ENCODE results near the gene SELPLG.
"Not testable (repeated sequence)": the region's sequence is repeated elsewhere in the genome, so short reads cannot be mapped to it uniquely, and the experiment has no call there.

The SELPLG gene

GRCh38 chr12:108576660-108577234 lies 56.9 kb downstream of the SELPLG start:
- no peak overlapping the region for H3K4me3 ChIP-seq
- DNase-seq (ENCODE audit: low read depth, low spot score): no peak
- H3K27ac ChIP-seq: no peak overlapping the region

DNA sequence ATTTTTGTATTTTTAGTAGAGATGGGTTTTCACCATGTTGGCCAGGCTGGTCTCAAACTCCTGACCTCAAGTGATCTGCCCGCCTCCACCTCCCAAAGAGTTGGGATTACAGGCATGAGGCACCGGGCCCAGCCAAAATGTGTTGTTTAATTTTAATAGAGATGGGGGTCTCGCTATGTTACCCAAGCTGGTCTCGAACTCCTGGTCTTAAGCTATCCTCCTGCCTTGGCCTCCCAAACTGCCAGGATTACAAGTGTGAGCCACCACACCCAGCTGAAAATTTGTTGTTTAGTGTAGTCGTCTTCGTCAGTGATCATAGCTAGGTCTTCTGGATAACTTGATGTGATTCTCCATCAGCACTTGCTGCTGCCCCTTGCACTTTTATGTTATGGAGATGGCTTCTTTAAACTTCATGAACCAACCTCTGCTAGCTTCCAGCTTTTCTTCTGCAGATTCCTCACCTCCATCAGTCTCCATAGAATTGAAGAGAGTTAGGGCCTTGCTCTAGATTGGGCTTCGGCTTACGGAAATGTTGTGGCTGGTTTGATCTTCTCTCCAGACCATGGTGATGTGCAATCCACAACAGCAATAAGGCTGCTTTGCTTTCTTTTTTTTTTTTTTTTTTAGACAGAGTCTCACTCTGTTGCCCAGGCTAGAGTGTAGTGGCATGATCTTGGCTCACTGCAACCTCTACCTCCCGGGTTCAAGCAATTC lies 58.3 kb downstream of the SELPLG start:
- Histone ChIP-seq H3K9ac (ENCODE audit: insufficient read length) (no peak overlapping the region), H3K36me3 (ENCODE audit: insufficient read depth, low read length) (no peaks in the 10 kb centered on the region), H3K4me3 (no peak overlapping the region), H3K27ac (no peak overlapping the region), H3K9me3 (ENCODE audit: low read depth, low read length) (no peaks in the 10 kb centered on the region)
- no peak for DNase-seq (ENCODE audit: low read depth, low spot score)
- TF ChIP-seq EZH2 (IDR thresholded peaks at IDR 0.05) (no peak), POLR2AphosphoS5 (IDR thresholded peaks at IDR 0.05; ENCODE audit: borderline replicate concordance, low read depth, low read length) (no peak), FOXP2 (optimal IDR thresholded peaks at IDR 0.05; ENCODE audit: control extremely low read depth, extremely low read length, insufficient read depth) (no peak)

More at GRCh38 chr12:108576660-108577234, 56.9 kb downstream of the SELPLG start:
- no peaks in the 10 kb centered on the region for H3K9me3 ChIP-seq (ENCODE audit: low read depth, low read length)
- TF ChIP-seq FOXP2 (optimal IDR thresholded peaks at IDR 0.05; ENCODE audit: control extremely low read depth, extremely low read length, insufficient read depth) (no peak), POLR2AphosphoS5 (IDR thresholded peaks at IDR 0.05; ENCODE audit: borderline replicate concordance, low read depth, low read length) (no peak), EZH2 (IDR thresholded peaks at IDR 0.05) (no peak)
- no peak overlapping the region for H3K9ac ChIP-seq (ENCODE audit: insufficient read length)
- H3K36me3 ChIP-seq (ENCODE audit: insufficient read depth, low read length): no peaks in the 10 kb centered on the region

GRCh38 chr12:108574276-108574675 lies 59.4 kb downstream of the SELPLG start:
- not testable (repeated sequence) for H3K9me3 ChIP-seq (ENCODE audit: low read depth, low read length); H3K4me3 ChIP-seq; DNase-seq (ENCODE audit: low read depth, low spot score); H3K9ac ChIP-seq (ENCODE audit: insufficient read length); H3K27ac ChIP-seq; H3K36me3 ChIP-seq (ENCODE audit: insufficient read depth, low read length)

DNA sequence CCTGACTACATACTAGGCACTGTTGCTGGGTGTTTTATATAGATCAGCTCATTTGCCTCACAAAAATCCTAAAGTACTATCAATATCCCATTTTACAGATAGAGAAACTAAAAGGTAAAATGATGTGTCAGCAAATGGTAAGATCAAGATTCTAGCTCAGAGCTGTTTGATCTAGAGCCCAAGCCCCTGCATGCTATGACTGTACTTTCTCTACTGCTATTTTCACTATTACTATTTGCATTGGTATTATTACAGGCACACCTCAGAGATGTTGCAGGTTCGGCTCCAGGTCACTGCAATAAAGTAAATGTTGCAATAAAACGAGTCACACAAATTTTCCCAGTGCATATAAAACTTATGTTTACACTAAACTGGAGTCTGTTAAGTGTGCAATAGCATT lies 60.4 kb downstream of the SELPLG start:
- no peaks in the 10 kb centered on the region for H3K9me3 ChIP-seq (ENCODE audit: low read depth, low read length)
- H3K9ac ChIP-seq (ENCODE audit: insufficient read length): no peak overlapping the region
- no peak overlapping the region for H3K27ac ChIP-seq
- peaks cover 13% of the 10 kb centered on the region for H3K36me3 ChIP-seq (ENCODE audit: insufficient read depth, low read length)
- no peak for DNase-seq (ENCODE audit: low read depth, low spot score)
- no peak for TF ChIP-seq FOXP2 (optimal IDR thresholded peaks at IDR 0.05; ENCODE audit: control extremely low read depth, extremely low read length, insufficient read depth)
- TF ChIP-seq POLR2AphosphoS5 (IDR thresholded peaks at IDR 0.05; ENCODE audit: borderline replicate concordance, low read depth, low read length): no peak
- TF ChIP-seq EZH2 (IDR thresholded peaks at IDR 0.05): no peak
- no peak overlapping the region for H3K4me3 ChIP-seq

DNA sequence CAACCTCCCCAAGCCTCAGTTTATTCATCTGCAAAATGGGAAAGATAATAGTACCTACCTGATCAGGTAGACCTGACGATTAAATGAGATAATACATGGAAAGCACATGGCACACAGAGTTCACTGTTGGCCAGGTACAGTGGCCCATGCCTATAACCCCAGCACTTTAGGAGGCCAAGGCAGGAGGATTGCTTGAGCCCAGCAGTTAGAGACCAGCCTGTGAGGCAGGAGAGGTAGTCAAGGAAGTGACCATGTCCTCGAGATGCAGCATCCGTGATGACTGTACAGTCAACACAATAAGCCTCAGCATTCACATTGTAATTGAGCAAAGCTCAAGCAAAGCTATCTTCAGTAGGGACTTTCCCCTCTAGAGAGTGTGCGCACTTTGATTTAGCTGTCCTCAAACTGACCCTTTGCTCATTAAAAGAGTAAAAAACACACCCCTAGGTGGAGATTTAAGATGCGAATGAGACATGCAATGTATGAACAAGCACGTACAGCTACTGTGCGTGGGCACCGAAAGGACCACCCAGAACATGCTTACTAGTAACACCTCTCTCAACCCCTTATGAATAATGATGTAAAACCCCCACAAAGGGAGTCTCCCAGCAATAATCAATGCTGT lies 61.4 kb downstream of the SELPLG start:
- no peak overlapping the region for H3K27ac ChIP-seq
- no peak for TF ChIP-seq POLR2AphosphoS5 (IDR thresholded peaks at IDR 0.05; ENCODE audit: borderline replicate concordance, low read depth, low read length)
- H3K36me3 ChIP-seq (ENCODE audit: insufficient read depth, low read length): peaks cover 23% of the 10 kb centered on the region
- no peak overlapping the region for H3K9ac ChIP-seq (ENCODE audit: insufficient read length)
- H3K9me3 ChIP-seq (ENCODE audit: low read depth, low read length): no peaks in the 10 kb centered on the region
- H3K4me3 ChIP-seq: no peak overlapping the region
- DNase-seq (ENCODE audit: low read depth, low spot score): no peak

All from SK-N-MC (cell line).